PC-3 (cell line): ENCODE data around the gene CROCC2. TPM values are rescaled to one million over a fixed set of nuclear protein-coding genes. Genes with fewer than 3 reads are reported as not detected.

Experiments
- ATAC-seq: fragments of 200-7000 bp; cut with Tn5 transposase; 2 replicates; pipeline ENCODE4 v1.9.1; 2020; ENCODE audit warnings: mild to moderate bottlenecking, moderate library complexity
- BruUV-seq: library from RNA; stranded (reverse); fragments of 400-500 nt; replicated peaks from 2 replicates; lab custom pipeline; 2021; lab: Mats Ljungman, UMichigan
- CTCF ChIA-PET: fragments of 300-600 bp; sonication (Branson Sonifier 250); formaldehyde crosslinking; loops from one replicate; lab custom pipeline; 2022; ENCODE audit warnings: antibody characterized with exemption; lab: Charles Lee
- POLR2A ChIA-PET: fragments of 300-600 bp; sonication (Branson Sonifier 250); formaldehyde crosslinking; loops from one replicate; lab custom pipeline; 2022; ENCODE audit warnings: antibody characterized with exemption; ENCODE audit not compliant: unreplicated experiment; lab: Charles Lee
- DNase-seq: peaks from one replicate; pipeline ENCODE4 v3.0.0-alpha.2; 2015
- H2AFZ ChIP-seq: fragments of 300-600 bp; sonication (generic); 2 replicates; pipeline ENCODE4 v1.6.0; 2016; ENCODE audit warnings: antibody characterized with exemption, low read length
- H3F3A ChIP-seq: fragments of 300-600 bp; sonication (generic); one replicate; pipeline ENCODE4 v1.6.0; 2017; ENCODE audit warnings: antibody characterized with exemption, low read length, control low read depth, mild to moderate bottlenecking; ENCODE audit not compliant: unreplicated experiment
- H3K27ac ChIP-seq: fragments of 300-600 bp; sonication (generic); 2 replicates; pipeline ENCODE4 v1.5.1; 2016; ENCODE audit warnings: mild to moderate bottlenecking, low read length
- H3K27me3 ChIP-seq: fragments of 300-600 bp; sonication (generic); 2 replicates; pipeline ENCODE4 v1.6.1; 2016; ENCODE audit warnings: low read length, mixed read lengths
- H3K36me3 ChIP-seq: fragments of 300-600 bp; sonication (generic); 2 replicates; pipeline ENCODE4 v1.6.1; 2016; ENCODE audit warnings: low read depth, mixed run types, low read length, mixed read lengths
- H3K4me1 ChIP-seq: fragments of 300-600 bp; sonication (generic); 2 replicates; pipeline ENCODE4 v1.5.1; 2016; ENCODE audit warnings: low read length; ENCODE audit not compliant: insufficient read depth
- H3K4me2 ChIP-seq: fragments of 300-600 bp; sonication (generic); 2 replicates; pipeline ENCODE4 v1.6.0; 2016; ENCODE audit warnings: low read length
- H3K4me3 ChIP-seq: fragments of 300-600 bp; sonication (generic); 2 replicates; pipeline ENCODE4 v1.5.1; 2016; ENCODE audit warnings: mild to moderate bottlenecking, low read length, mixed read lengths
- H3K79me2 ChIP-seq: fragments of 300-600 bp; sonication (generic); 2 replicates; pipeline ENCODE4 v1.6.1; 2017; ENCODE audit warnings: low read length, mixed read lengths
- H3K9ac ChIP-seq: fragments of 300-600 bp; sonication (generic); 2 replicates; pipeline ENCODE4 v1.6.0; 2016; ENCODE audit warnings: mild to moderate bottlenecking, low read length
- H3K9me2 ChIP-seq: fragments of 300-600 bp; sonication (generic); replicated peaks from 2 replicates; pipeline ENCODE4 v1.6.1; 2016; ENCODE audit warnings: mixed run types, low read length, mixed read lengths
- H3K9me3 ChIP-seq: fragments of 300-600 bp; sonication (generic); 2 replicates; pipeline ENCODE4 v1.6.1; 2016; ENCODE audit warnings: low read length, mixed read lengths
- H4K20me1 ChIP-seq: fragments of 300-600 bp; sonication (generic); 2 replicates; pipeline ENCODE4 v1.6.1; 2016; ENCODE audit warnings: low read length, mixed read lengths
- CTCF ChIP-seq: fragments of 300-600 bp; sonication (generic); conservative IDR thresholded peaks from 2 replicates; pipeline ENCODE4 v1.5.1; 2017; ENCODE audit warnings: antibody characterized with exemption, low read depth, mild to moderate bottlenecking, low read length
- EZH2 ChIP-seq: fragments of 300-600 bp; sonication (generic); IDR thresholded peaks from one replicate; pipeline ENCODE4 v1.6.1; 2017; ENCODE audit warnings: antibody characterized with exemption, mild to moderate bottlenecking, low read length; ENCODE audit not compliant: unreplicated experiment
- EZH2phosphoT487 ChIP-seq: fragments of 300-600 bp; sonication (generic); IDR thresholded peaks from 2 replicates; pipeline ENCODE4 v1.6.1; 2018; ENCODE audit warnings: mild to moderate bottlenecking, antibody characterized with exemption, low read length, borderline replicate concordance
- intact Hi-C: fragments of 100-400 bp; cut with micrococcal nuclease; formaldehyde crosslinking; loops from 2 replicates; pipeline ENCODE4 v1.9.0; 2023
- total RNA-seq: library from RNA; depleted of rRNA; stranded (reverse); fragments of >200 nt; gene quantifications from 2 replicates; pipeline ENCODE4 v1.2.3, GENCODE V29; 2014

The CROCC2 gene
- total RNA-seq, 1 experiment from 2014 or later = not detected

DNA sequence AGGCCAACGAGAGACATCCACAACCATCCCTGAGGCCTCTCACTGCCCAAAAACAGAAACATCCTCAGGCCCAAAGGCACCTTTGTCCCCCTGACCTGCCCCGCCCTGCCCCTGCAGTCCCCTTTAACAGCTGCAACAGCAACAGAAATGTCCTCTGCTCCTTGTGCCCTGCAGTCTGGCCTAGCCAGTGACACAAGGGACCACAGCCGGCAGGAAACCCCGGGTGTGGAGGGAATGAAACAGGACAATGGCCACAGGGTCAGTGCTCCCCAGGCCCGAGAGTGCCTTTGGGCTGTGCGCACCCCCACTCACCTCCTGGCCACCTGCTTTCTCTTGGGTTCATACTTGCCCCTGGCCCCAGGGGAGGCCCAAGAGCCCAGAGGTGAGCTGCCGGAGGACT, 127.9 kb downstream of the CROCC2 start:
- no peaks in the 10 kb centered on the region for H3K27me3 ChIP-seq
- no peaks in the 10 kb centered on the region for H3K9me3 ChIP-seq
- H3F3A ChIP-seq = no peaks in the 10 kb centered on the region
- no TSS peak for BruUV-seq
- DNase-seq (no peak), ATAC-seq (no peak)
- intact Hi-C loops = no loop called here
- H3K27ac ChIP-seq = no peak overlapping the region
- no peak overlapping the region for H2AFZ ChIP-seq
- no peak overlapping the region for H3K4me3 ChIP-seq
- ChIA-PET POLR2A (no interaction called here), CTCF (no interaction called here)
- no peaks in the 10 kb centered on the region for H3K36me3 ChIP-seq
- H4K20me1 ChIP-seq = no peaks in the 10 kb centered on the region
- no peaks in the 10 kb centered on the region for H3K9me2 ChIP-seq
- peaks cover 9% of the 10 kb centered on the region; the same call in 1 of the 2 replicates for H3K4me1 ChIP-seq
- no peak overlapping the region for H3K4me2 ChIP-seq
- H3K79me2 ChIP-seq = no peaks in the 10 kb centered on the region
- H3K9ac ChIP-seq = no peak overlapping the region
- TF ChIP-seq EZH2 (no peak), EZH2phosphoT487 (no peak), CTCF (no peak)

DNA sequence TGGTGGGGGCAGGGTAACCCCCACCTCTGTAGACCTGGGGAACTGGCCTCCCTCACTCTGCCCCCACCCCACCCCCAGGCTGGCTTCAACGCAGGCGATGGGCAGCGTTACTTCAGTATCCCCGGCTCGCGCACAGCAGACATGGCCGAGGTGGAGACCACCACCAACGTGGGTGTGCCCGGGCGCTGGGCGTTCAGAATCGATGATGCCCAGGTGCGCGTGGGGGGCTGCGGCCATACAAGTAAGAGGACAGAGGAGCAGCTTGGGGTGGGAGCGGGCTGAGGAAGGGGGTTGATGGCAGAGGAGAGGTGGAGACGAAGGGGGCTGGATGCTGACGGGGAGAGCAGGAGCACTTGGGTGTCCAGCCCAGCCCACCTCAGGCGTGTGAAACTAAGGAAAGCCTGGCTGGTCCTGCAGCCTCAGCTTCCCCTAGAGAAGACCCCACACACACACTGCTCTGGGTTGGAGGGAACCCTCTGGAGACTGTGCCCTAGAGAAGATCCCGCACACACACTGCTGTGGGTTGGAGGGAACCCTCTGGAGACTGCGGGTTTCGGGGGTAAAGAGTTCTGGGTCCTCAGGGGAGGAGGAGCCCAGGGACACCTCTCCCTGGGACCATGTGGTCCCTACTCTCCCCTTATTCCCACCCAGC, 128.5 kb downstream of the CROCC2 start:
- H3K4me1 ChIP-seq = peaks cover 9% of the 10 kb centered on the region; the same call in 1 of the 2 replicates
- intact Hi-C loops = no loop called here
- H3K27ac ChIP-seq = no peak overlapping the region
- ATAC-seq = no peak
- no peaks in the 10 kb centered on the region for H4K20me1 ChIP-seq
- H3K4me3 ChIP-seq = no peak overlapping the region
- BruUV-seq = no TSS peak
- DNase-seq = no peak
- no peaks in the 10 kb centered on the region for H3K36me3 ChIP-seq
- H3F3A ChIP-seq = no peaks in the 10 kb centered on the region
- no peaks in the 10 kb centered on the region for H3K9me2 ChIP-seq
- POLR2A ChIA-PET = no interaction called here
- H3K79me2 ChIP-seq = no peaks in the 10 kb centered on the region
- CTCF ChIA-PET = no interaction called here
- H3K4me2 ChIP-seq = no peak overlapping the region
- no peaks in the 10 kb centered on the region for H3K27me3 ChIP-seq
- TF ChIP-seq CTCF = no peak
- TF ChIP-seq EZH2phosphoT487 = no peak
- TF ChIP-seq EZH2 = no peak
- H3K9me3 ChIP-seq = no peaks in the 10 kb centered on the region
- no peak overlapping the region for H2AFZ ChIP-seq
- no peak overlapping the region for H3K9ac ChIP-seq

GRCh38 chr2:241035142-241035817, 129.1 kb downstream of the CROCC2 start:
- TF ChIP-seq EZH2 = no peak
- TF ChIP-seq CTCF = no peak
- TF ChIP-seq EZH2phosphoT487 = no peak
- no peak overlapping the region for H2AFZ ChIP-seq
- no peaks in the 10 kb centered on the region for H3K9me2 ChIP-seq
- DNase-seq = no peak
- no peaks in the 10 kb centered on the region for H3F3A ChIP-seq
- ATAC-seq = no peak
- H3K4me2 ChIP-seq = no peak overlapping the region
- ChIA-PET POLR2A (no interaction called here), CTCF (no interaction called here)
- no peaks in the 10 kb centered on the region for H3K36me3 ChIP-seq
- intact Hi-C loops = no loop called here
- BruUV-seq = no TSS peak
- peaks cover 9% of the 10 kb centered on the region; the same call in 1 of the 2 replicates for H3K4me1 ChIP-seq
- H3K27ac ChIP-seq = no peak overlapping the region
- no peaks in the 10 kb centered on the region for H3K79me2 ChIP-seq
- H3K4me3 ChIP-seq = no peak overlapping the region
- H4K20me1 ChIP-seq = no peaks in the 10 kb centered on the region
- no peaks in the 10 kb centered on the region for H3K9me3 ChIP-seq
- no peak overlapping the region for H3K9ac ChIP-seq
- H3K27me3 ChIP-seq = no peaks in the 10 kb centered on the region
